Brain microvascular endothelial cell (primary cell): Measurements from ENCODE around the gene IFRD1.
"Not testable (repeated sequence)": the region's sequence is repeated elsewhere in the genome, so short reads cannot be mapped to it uniquely, and the experiment has no call there.

ENCODE experiments used
- DNase-seq: peaks from one replicate; pipeline ENCODE4 v3.0.0-alpha.2; 2020
- H3K27ac ChIP-seq: fragments of 250-450 bp; sonication (Bioruptor Pico); 2 replicates; pipeline ENCODE4 v1.5.1; 2020; ENCODE audit warnings: mild to moderate bottlenecking, moderate library complexity
- H3K27me3 ChIP-seq: fragments of 250-450 bp; sonication (Bioruptor Pico); replicated peaks from 2 replicates; pipeline ENCODE4 v1.5.1; 2020; ENCODE audit warnings: mild to moderate bottlenecking
- H3K36me3 ChIP-seq: fragments of 250-450 bp; sonication (Bioruptor Pico); replicated peaks from 2 replicates; pipeline ENCODE4 v1.5.1; 2020; ENCODE audit warnings: mild to moderate bottlenecking
- H3K4me3 ChIP-seq: 2 replicates; pipeline ENCODE4 v1.5.1; 2011; ENCODE audit warnings: low read depth, mild to moderate bottlenecking, control low read depth, low read length, moderate library complexity
- CTCF ChIP-seq: IDR thresholded peaks from 2 replicates; pipeline ENCODE4 v1.5.1; 2011; ENCODE audit warnings: low read depth, mild to moderate bottlenecking, moderate library complexity, low read length, control low read depth, inconsistent platforms; ENCODE audit errors: missing control alignments
- in situ Hi-C: cut with HindIII; loops from 2 replicates; pipeline ENCODE4 v1.10.0; 2017; ENCODE audit warnings: low sequenced_read_pairs, low pct_ligation_motif_present

Gene IFRD1

GRCh38 chr7:112515989-112516388 lies 65.7 kb downstream of the IFRD1 start:
- H3K27ac ChIP-seq = no peak overlapping the region
- no peaks in the 10 kb centered on the region for H3K27me3 ChIP-seq
- TF ChIP-seq CTCF = peak; percentile 4
- H3K36me3 ChIP-seq = no peaks in the 10 kb centered on the region
- H3K4me3 ChIP-seq = no peak overlapping the region
- in situ Hi-C loops = no loop called here
- DNase-seq = no peak

GRCh38 chr7:112516418-112516817 lies 66.2 kb downstream of the IFRD1 start:
- peak; percentile 4 for TF ChIP-seq CTCF
- H3K27me3 ChIP-seq, H3K27ac ChIP-seq, DNase-seq, H3K36me3 ChIP-seq, H3K4me3 ChIP-seq, in situ Hi-C loops: not testable (repeated sequence)

- no peak for DNase-seq
- no peaks in the 10 kb centered on the region for H3K27me3 ChIP-seq
- H3K36me3 ChIP-seq = no peaks in the 10 kb centered on the region
- TF ChIP-seq CTCF = no peak
- in situ Hi-C loops = no loop called here
- no peak overlapping the region for H3K27ac ChIP-seq
- H3K4me3 ChIP-seq = no peak overlapping the region
These were observed 67.2 kb downstream of the IFRD1 start for GRCh38 chr7:112517487-112517886.

GRCh38 chr7:112520787-112521186 lies 70.5 kb downstream of the IFRD1 start:
- Histone ChIP-seq H3K27ac (no peak overlapping the region), H3K4me3 (no peak overlapping the region), H3K36me3 (no peaks in the 10 kb centered on the region), H3K27me3 (no peaks in the 10 kb centered on the region)
- TF ChIP-seq CTCF = no peak
- in situ Hi-C loops = no loop called here
- no peak for DNase-seq

- Histone ChIP-seq H3K27ac (no peak overlapping the region), H3K4me3 (no peak overlapping the region), H3K36me3 (no peaks in the 10 kb centered on the region), H3K27me3 (no peaks in the 10 kb centered on the region)
- in situ Hi-C loops = no loop called here
- no peak for TF ChIP-seq CTCF
- no peak for DNase-seq
These were observed 71.7 kb downstream of the IFRD1 start for GRCh38 chr7:112521942-112522341.

GRCh38 chr7:112523871-112524270 lies 73.6 kb downstream of the IFRD1 start:
- H3K27me3 ChIP-seq = no peaks in the 10 kb centered on the region
- TF ChIP-seq CTCF = no peak
- no peak overlapping the region for H3K4me3 ChIP-seq
- no peaks in the 10 kb centered on the region for H3K36me3 ChIP-seq
- DNase-seq = no peak
- no peak overlapping the region for H3K27ac ChIP-seq
- in situ Hi-C loops = no loop called here
